Bronchial epithelial cell (primary cell): Measurements from ENCODE around the gene ERO1A. TPM values are rescaled to one million over a fixed set of nuclear protein-coding genes. Genes with fewer than 3 reads are reported as not detected.

Source experiments
- DNase-seq: peaks from one replicate; pipeline ENCODE4 v3.0.0-alpha.2; 2010; ENCODE audit warnings: low read depth
- FAIRE-seq: peaks from 2 replicates; lab custom pipeline; 2011; peaks lifted over from hg19 to GRCh38; lab: Jason Lieb, UNC
- H3K27me3 ChIP-seq: 2 replicates; pipeline ENCODE4 v1.5.1; 2011; ENCODE audit warnings: low read length; ENCODE audit not compliant: control insufficient read depth, insufficient read depth
- H3K36me3 ChIP-seq: 2 replicates; pipeline ENCODE4 v1.5.1; 2011; ENCODE audit warnings: low read length; ENCODE audit not compliant: control insufficient read depth, insufficient read depth
- H3K4me3 ChIP-seq: 2 replicates; pipeline ENCODE4 v1.5.1; 2011; ENCODE audit warnings: mild to moderate bottlenecking, low read depth, low read length, control low read depth
- CTCF ChIP-seq: IDR thresholded peaks from 2 replicates; pipeline ENCODE4 v1.5.1; 2011; ENCODE audit warnings: mild to moderate bottlenecking, moderate library complexity, low read length, control low read depth, inconsistent platforms; ENCODE audit not compliant: insufficient read depth, severe bottlenecking
- total RNA-seq: library from RNA; depleted of rRNA; stranded (reverse); fragments of >200 nt; gene quantifications from 2 replicates; pipeline ENCODE4 v1.2.1, GENCODE V29; 2014

The ERO1A gene
- total RNA-seq, 1 donor from 2014 or later, result 486 TPM

GRCh38 chr14:52693036-52693435 is 2.3 kb downstream of the ERO1A start:
- DNase-seq (no peak), FAIRE-seq (no peak)
- no peaks in the 10 kb centered on the region for H3K27me3 ChIP-seq
- H3K4me3 ChIP-seq, result no peak overlapping the region
- peaks cover 2% of the 10 kb centered on the region for H3K36me3 ChIP-seq
- TF ChIP-seq CTCF, result no peak

GRCh38 chr14:52692248-52692962 is 3.0 kb downstream of the ERO1A start:
- Histone ChIP-seq H3K36me3 (peaks cover 2% of the 10 kb centered on the region), H3K27me3 (no peaks in the 10 kb centered on the region), H3K4me3 (no peak overlapping the region)
- no peak for FAIRE-seq
- TF ChIP-seq CTCF, result no peak
- DNase-seq, result no peak

- H3K27me3 ChIP-seq, result no peaks in the 10 kb centered on the region
- no peak for DNase-seq
- H3K4me3 ChIP-seq, result no peak overlapping the region
- no peak for FAIRE-seq
- no peak for TF ChIP-seq CTCF
- peaks cover 2% of the 10 kb centered on the region for H3K36me3 ChIP-seq
These were observed 4.2 kb downstream of the ERO1A start for GRCh38 chr14:52690983-52691760.

- no peaks in the 10 kb centered on the region for H3K27me3 ChIP-seq
- DNase-seq (no peak), FAIRE-seq (no peak)
- H3K36me3 ChIP-seq, result peaks cover 3% of the 10 kb centered on the region
- no peak for TF ChIP-seq CTCF
- H3K4me3 ChIP-seq, result no peak overlapping the region
These were observed 9.2 kb downstream of the ERO1A start for GRCh38 chr14:52686176-52686575.

- FAIRE-seq, result no peak
- peaks cover 4% of the 10 kb centered on the region for H3K36me3 ChIP-seq
- no peak overlapping the region for H3K4me3 ChIP-seq
- no peak for DNase-seq
- no peaks in the 10 kb centered on the region for H3K27me3 ChIP-seq
- TF ChIP-seq CTCF, result no peak
These were observed 11.3 kb downstream of the ERO1A start for GRCh38 chr14:52683985-52684520.
